SJCRH30 (cell line): ENCODE measurements around the gene PROCA1. TPM values are rescaled to one million over a fixed set of nuclear protein-coding genes. Genes with fewer than 3 reads are reported as not detected.
A peak's percentile ranks its signal among the peaks of the same experiment; 100 is the strongest.
"Not testable (repeated sequence)": the region's sequence is repeated elsewhere in the genome, so short reads cannot be mapped to it uniquely, and the experiment has no call there.

Experiments used
- DNase-seq, 2 experiments: peaks; one replicate each; pipeline ENCODE4 v3.0.0-alpha.2; 2015 to 2020
- H3K27ac ChIP-seq: fragments of 250-450 bp; sonication (Bioruptor Pico); 2 replicates; pipeline ENCODE4 v1.5.1; 2020; ENCODE audit warnings: mild to moderate bottlenecking, moderate library complexity
- H3K27me3 ChIP-seq: fragments of 250-450 bp; sonication (Bioruptor Pico); 2 replicates; pipeline ENCODE4 v1.5.1; 2020; ENCODE audit warnings: mild to moderate bottlenecking, moderate library complexity
- H3K36me3 ChIP-seq: fragments of 250-450 bp; sonication (Bioruptor Pico); 2 replicates; pipeline ENCODE4 v1.5.1; 2020; ENCODE audit warnings: mild to moderate bottlenecking, moderate library complexity
- H3K4me1 ChIP-seq: fragments of 250-450 bp; sonication (Bioruptor Pico); 2 replicates; pipeline ENCODE4 v1.5.1; 2020; ENCODE audit warnings: mild to moderate bottlenecking, moderate library complexity
- H3K4me3 ChIP-seq: fragments of 250-450 bp; sonication (Bioruptor Pico); 2 replicates; pipeline ENCODE4 v1.5.1; 2020; ENCODE audit warnings: mild to moderate bottlenecking, moderate library complexity
- H3K9me3 ChIP-seq: fragments of 250-450 bp; sonication (Bioruptor Pico); replicated peaks from 2 replicates; pipeline ENCODE4 v1.5.1; 2020; ENCODE audit warnings: mild to moderate bottlenecking, moderate library complexity
- total RNA-seq: library from RNA; depleted of rRNA; stranded (reverse); fragments of >200 nt; shearing (Covaris generic); gene quantifications from 2 replicates; pipeline ENCODE4 v1.2.3, GENCODE V29; 2014

Gene PROCA1
- total RNA-seq, 1 experiment from 2014 or later = 7.0 TPM

GRCh38 chr17:28723159-28723835, 11.6 kb upstream of the PROCA1 start:
- DNase-seq = no peak
- no peak overlapping the region for H3K4me3 ChIP-seq
- H3K27ac ChIP-seq = no peak overlapping the region
- no peaks in the 10 kb centered on the region for H3K9me3 ChIP-seq
- H3K4me1 ChIP-seq = peaks cover 20% of the 10 kb centered on the region
- H3K27me3 ChIP-seq = no peaks in the 10 kb centered on the region
- H3K36me3 ChIP-seq = peaks cover 49% of the 10 kb centered on the region

- Histone ChIP-seq H3K27ac (no peak overlapping the region), H3K9me3 (no peaks in the 10 kb centered on the region), H3K4me1 (peaks cover 20% of the 10 kb centered on the region), H3K27me3 (no peaks in the 10 kb centered on the region), H3K4me3 (no peak overlapping the region), H3K36me3 (peaks cover 49% of the 10 kb centered on the region)
- no peak for DNase-seq
These were observed 10.9 kb upstream of the PROCA1 start for GRCh38 chr17:28722417-28723158.

- Histone ChIP-seq H3K4me3 (peak overlapping the region; percentile 96), H3K27ac (peak overlapping the region; percentile 89), H3K36me3 (peaks cover 49% of the 10 kb centered on the region), H3K4me1 (peaks cover 26% of the 10 kb centered on the region)
- not testable (repeated sequence) for H3K9me3 ChIP-seq, DNase-seq, H3K27me3 ChIP-seq
These were observed 9.3 kb upstream of the PROCA1 start for GRCh38 chr17:28720997-28721329.

GRCh38 chr17:28720247-28720996, 8.7 kb upstream of the PROCA1 start:
- H3K4me3 ChIP-seq = peak overlapping the region; percentile 96
- H3K36me3 ChIP-seq = peaks cover 50% of the 10 kb centered on the region
- H3K27ac ChIP-seq = peak overlapping the region; percentile 89
- H3K9me3 ChIP-seq = no peaks in the 10 kb centered on the region
- H3K27me3 ChIP-seq = no peaks in the 10 kb centered on the region
- no peak for DNase-seq
- H3K4me1 ChIP-seq = peaks cover 28% of the 10 kb centered on the region

- Histone ChIP-seq H3K9me3 (no peaks in the 10 kb centered on the region), H3K27me3 (no peaks in the 10 kb centered on the region), H3K4me3 (peak overlapping the region; percentile 96), H3K36me3 (peaks cover 57% of the 10 kb centered on the region), H3K27ac (peak overlapping the region; percentile 89), H3K4me1 (peaks cover 16% of the 10 kb centered on the region)
- no peak for DNase-seq
These were observed 7.3 kb upstream of the PROCA1 start for GRCh38 chr17:28719021-28719433.

- Histone ChIP-seq H3K27ac (peak overlapping the region; percentile 89), H3K4me3 (peak overlapping the region; percentile 96), H3K9me3 (no peaks in the 10 kb centered on the region), H3K27me3 (no peaks in the 10 kb centered on the region), H3K36me3 (peaks cover 57% of the 10 kb centered on the region), H3K4me1 (peaks cover 16% of the 10 kb centered on the region)
- DNase-seq = peak; percentile 87 to 91
These were observed 6.8 kb upstream of the PROCA1 start for GRCh38 chr17:28718333-28719020.

- no peaks in the 10 kb centered on the region for H3K9me3 ChIP-seq
- H3K4me1 ChIP-seq = peaks cover 16% of the 10 kb centered on the region
- H3K27ac ChIP-seq = peak within 1 kb of the TSS; percentile 89
- peaks cover 50% of the 10 kb centered on the region for H3K36me3 ChIP-seq
- peak; percentile 96 to 97 for DNase-seq
- H3K27me3 ChIP-seq = no peaks in the 10 kb centered on the region
- peak within 1 kb of the TSS; percentile 96 for H3K4me3 ChIP-seq
These were observed 6.1 kb upstream of the PROCA1 start, which contains the start of gene RAB34 for GRCh38 chr17:28717578-28718332. RAB34 (minus strand) TSS chr17:28717868; CDS start chr17:28717266, 602 bp downstream.

- Histone ChIP-seq H3K27ac (peak overlapping the region; percentile 89), H3K9me3 (no peaks in the 10 kb centered on the region), H3K4me1 (peaks cover 13% of the 10 kb centered on the region), H3K4me3 (peak overlapping the region; percentile 96), H3K36me3 (peaks cover 45% of the 10 kb centered on the region), H3K27me3 (no peaks in the 10 kb centered on the region)
- peak; percentile 78 to 79 for DNase-seq
These were observed 5.3 kb upstream of the PROCA1 start for GRCh38 chr17:28716740-28717577.

GRCh38 chr17:28715217-28715616, 3.5 kb upstream of the PROCA1 start:
- Histone ChIP-seq H3K27ac (no peak overlapping the region), H3K4me3 (no peak overlapping the region), H3K27me3 (no peaks in the 10 kb centered on the region), H3K9me3 (no peaks in the 10 kb centered on the region), H3K36me3 (peaks cover 28% of the 10 kb centered on the region), H3K4me1 (peaks cover 7% of the 10 kb centered on the region; the same call in 1 of the 2 replicates)
- no peak for DNase-seq

GRCh38 chr17:28714281-28714680, 2.6 kb upstream of the PROCA1 start:
- H3K27ac ChIP-seq = no peak overlapping the region
- H3K4me1 ChIP-seq = peaks cover 7% of the 10 kb centered on the region; the same call in 1 of the 2 replicates
- no peak overlapping the region for H3K4me3 ChIP-seq
- H3K9me3 ChIP-seq = no peaks in the 10 kb centered on the region
- DNase-seq = no peak
- H3K36me3 ChIP-seq = peaks cover 25% of the 10 kb centered on the region
- no peaks in the 10 kb centered on the region for H3K27me3 ChIP-seq

GRCh38 chr17:28712705-28713415, 1.2 kb upstream of the PROCA1 start:
- peaks cover 25% of the 10 kb centered on the region for H3K36me3 ChIP-seq
- H3K4me3 ChIP-seq = no peak overlapping the region
- H3K27me3 ChIP-seq = no peaks in the 10 kb centered on the region
- H3K4me1 ChIP-seq = peaks cover 7% of the 10 kb centered on the region; the same call in 1 of the 2 replicates
- DNase-seq = no peak
- H3K27ac ChIP-seq = no peak overlapping the region
- H3K9me3 ChIP-seq = no peaks in the 10 kb centered on the region

- H3K4me3 ChIP-seq = no peak overlapping the region
- no peak overlapping the region for H3K27ac ChIP-seq
- H3K9me3 ChIP-seq = no peaks in the 10 kb centered on the region
- peaks cover 25% of the 10 kb centered on the region for H3K36me3 ChIP-seq
- peaks cover 7% of the 10 kb centered on the region; the same call in 1 of the 2 replicates for H3K4me1 ChIP-seq
- H3K27me3 ChIP-seq = no peaks in the 10 kb centered on the region
- no peak for DNase-seq
These were observed 480 bp upstream of the PROCA1 start for GRCh38 chr17:28712032-28712704.
